HG03139 (cell line): ENCODE measurements around the gene FRMPD4.

Experiments used
- ATAC-seq: cut with Tn5 transposase; IDR thresholded peaks from one replicate; pipeline ENCODE4 v1.9.1; 2021; ENCODE audit not compliant: unreplicated experiment

FRMPD4 gene

DNA sequence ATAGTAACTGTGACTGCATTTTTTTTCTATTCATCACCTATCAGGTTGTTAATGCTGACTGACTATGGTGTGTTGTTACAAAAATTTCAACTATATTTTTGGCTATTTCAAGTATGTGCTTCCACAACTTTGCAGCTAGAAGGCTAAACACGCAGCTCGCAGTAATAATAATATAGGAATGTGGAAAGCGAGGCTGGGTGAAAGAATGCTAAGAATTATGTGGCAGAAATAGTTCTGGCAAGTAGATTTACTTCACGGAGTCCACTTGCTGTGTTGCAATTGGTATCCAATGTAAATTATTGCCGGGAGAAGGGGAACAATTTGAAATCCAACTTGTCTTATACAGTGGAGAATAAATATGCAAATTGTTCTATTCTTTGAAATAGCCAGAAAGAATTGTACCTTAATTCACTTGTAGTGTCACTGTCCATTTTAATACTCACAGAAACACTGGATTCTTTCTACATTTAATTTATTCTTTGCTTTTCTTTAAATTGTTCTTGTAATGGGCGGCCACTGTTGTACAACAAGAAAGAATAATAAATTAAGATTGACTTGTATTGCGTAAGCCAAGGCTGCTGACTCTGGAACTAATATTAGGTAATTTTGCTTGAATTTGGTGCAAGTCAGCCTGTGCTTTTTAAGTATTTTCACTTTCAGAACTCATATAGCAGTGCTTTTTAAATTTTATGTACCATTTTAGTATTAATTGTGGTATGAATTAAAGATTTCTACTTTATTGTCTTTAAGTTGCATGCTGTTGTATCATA, 154.9 kb downstream of the FRMPD4 start:
- no peak for ATAC-seq

GRCh38 chrX:12297353-12297752, 159.1 kb downstream of the FRMPD4 start:
- no peak for ATAC-seq

DNA sequence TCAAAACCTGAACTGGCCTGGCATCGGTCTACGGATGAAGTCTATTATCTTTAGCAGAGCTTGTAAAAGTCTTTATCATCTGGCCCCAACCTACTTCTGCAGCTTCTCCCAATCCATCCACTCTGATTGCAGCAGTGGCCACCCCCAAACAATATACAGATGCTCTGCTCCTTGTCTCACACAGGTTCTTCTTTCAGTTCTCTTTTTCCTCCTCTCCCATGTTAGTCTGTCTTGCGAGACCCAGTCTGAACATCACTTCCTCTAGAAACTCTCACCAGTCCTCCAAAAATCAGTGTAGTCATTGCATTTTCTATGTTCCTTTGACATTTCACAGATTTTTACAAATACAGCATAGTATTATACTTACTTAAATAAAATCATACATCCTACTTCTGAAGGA, 163.0 kb downstream of the FRMPD4 start:
- no peak for ATAC-seq

DNA sequence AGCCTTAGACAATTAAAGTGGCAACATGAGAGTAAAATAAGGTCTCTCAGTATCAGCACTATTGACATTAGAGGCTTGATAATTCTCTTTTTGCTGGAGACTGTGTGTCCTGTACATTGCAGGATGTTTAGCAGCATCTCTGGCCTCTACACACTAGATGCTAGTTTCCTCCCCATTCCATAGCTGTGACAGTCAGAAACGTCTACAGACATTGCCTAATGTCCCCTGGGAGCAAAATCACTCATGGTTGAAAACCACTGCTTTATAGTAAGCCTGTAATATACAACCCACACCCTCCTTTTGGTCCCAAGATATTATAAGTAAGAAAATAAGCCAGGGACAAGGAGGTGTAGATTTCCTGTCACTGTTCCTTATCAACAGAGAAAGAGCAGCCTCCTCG, 166.0 kb downstream of the FRMPD4 start:
- ATAC-seq: no peak

GRCh38 chrX:12307961-12308360, 169.7 kb downstream of the FRMPD4 start:
- no peak for ATAC-seq

GRCh38 chrX:12308420-12308819, 170.1 kb downstream of the FRMPD4 start:
- no peak for ATAC-seq

DNA sequence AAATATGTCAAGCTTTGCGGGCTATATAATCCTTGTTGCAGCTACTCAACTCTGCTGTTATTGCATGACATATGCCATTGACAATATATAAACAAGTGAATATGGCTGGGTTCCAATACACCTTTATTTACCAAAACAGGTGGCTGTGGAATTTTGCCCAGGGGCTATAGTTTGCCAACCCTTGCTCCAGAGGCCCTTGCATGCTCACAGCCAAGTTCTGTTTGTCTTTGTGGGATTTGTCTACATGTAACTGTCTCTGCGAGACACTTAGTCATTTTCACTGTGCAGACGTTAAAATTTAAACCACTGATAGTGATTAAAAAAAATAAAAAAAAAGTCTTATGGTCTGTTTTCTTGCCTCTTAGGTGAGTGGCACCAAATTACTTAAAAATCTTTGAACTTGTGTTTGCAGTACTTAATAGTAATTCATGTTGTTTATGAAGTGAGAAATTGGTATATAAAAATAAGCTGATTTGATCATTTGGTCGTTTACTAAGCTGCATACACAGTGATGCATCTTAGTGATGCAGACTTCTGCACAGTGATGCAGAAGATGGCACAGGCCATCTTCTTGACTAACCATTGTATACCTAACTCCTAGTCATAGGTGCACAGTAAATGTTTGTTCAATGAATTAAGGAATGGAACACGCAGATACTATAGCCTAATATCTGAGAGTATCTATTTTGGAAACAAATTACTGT, 170.9 kb downstream of the FRMPD4 start:
- ATAC-seq: no peak

GRCh38 chrX:12309744-12310076, 171.4 kb downstream of the FRMPD4 start:
- ATAC-seq: no peak

- no peak for ATAC-seq
Observed at GRCh38 chrX:12314651-12315050, 176.4 kb downstream of the FRMPD4 start.

GRCh38 chrX:12315526-12315925, 177.3 kb downstream of the FRMPD4 start:
- ATAC-seq: no peak

GRCh38 chrX:12319003-12319519, 180.8 kb downstream of the FRMPD4 start:
- no peak for ATAC-seq

DNA sequence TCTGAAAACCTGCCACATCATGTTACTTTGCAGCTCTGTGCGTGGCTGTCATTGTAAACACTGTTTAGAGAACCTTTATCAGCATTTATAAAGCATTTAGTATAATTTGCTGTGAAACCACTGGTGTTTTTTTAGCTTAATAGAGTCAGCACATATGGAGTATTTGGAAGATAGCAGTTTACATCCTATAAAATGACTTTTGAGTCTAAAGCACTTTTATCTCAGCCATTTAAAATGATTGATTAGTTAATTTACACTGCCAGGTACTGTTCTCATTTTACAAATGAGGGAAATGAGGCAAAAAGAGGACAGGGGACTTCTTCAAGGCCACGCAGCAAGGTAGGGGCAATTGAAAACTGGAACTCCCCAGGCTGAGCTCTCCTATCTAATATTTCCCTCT, 181.7 kb downstream of the FRMPD4 start:
- ATAC-seq: no peak

DNA sequence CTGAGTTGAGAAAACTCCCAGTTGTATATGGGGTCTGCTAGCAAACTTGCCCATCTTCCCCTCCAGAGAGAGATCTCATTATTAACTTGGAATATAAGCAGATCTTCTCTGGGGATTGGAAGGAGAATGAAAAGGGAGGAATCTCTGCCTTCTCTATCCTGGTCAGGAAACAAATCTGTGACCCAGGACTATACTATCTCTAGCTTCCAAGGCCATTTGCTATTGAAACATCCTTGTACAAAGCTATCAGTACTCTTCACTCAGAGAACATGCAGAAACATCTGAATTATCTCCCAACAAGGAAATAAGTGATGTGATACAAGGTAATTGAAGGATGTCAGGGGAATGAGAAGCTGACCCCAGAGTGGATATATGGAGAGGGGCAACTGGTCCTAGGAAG, 183.8 kb downstream of the FRMPD4 start:
- ATAC-seq: no peak

DNA sequence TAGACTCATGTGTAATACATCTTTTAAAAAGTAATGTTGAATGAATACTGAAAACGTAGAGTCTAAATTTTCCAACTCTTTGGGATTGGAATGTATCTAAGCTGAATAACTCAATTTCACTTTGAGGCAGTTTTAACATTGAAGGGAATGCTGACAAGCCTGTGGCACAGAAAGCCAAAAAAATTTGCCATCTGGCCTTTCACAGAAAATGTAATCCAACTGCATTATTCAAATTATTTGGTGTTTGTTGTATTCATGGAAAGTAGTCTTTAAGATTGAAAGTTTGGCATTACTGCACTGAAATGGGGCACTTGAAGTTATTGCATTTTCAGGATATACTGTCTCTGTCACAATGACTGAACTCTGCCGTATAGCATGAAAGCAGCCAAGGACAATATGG, 186.9 kb downstream of the FRMPD4 start:
- no peak for ATAC-seq

- no peak for ATAC-seq
Observed at GRCh38 chrX:12327836-12328235, 189.6 kb downstream of the FRMPD4 start.

GRCh38 chrX:12329476-12329875, 191.2 kb downstream of the FRMPD4 start:
- ATAC-seq: no peak

DNA sequence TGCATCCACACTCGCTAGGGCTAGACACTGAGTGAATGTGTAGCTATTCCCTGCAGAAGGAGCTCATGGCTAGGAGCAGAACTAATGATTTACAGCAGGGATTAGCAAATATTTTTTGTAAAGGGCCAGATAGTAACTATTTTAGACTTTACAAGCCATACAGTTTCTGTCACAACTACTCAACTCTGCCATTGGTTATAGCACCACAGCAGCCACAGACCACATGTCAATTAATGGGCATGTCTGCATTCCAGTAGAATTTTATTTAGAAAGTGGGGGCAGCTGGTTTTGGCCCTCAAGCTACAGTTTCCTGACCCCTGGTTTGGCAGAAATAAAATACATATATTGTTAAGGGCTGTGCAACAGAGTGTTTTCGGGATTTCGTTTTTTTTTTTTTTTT, 192.6 kb downstream of the FRMPD4 start:
- no peak for ATAC-seq

DNA sequence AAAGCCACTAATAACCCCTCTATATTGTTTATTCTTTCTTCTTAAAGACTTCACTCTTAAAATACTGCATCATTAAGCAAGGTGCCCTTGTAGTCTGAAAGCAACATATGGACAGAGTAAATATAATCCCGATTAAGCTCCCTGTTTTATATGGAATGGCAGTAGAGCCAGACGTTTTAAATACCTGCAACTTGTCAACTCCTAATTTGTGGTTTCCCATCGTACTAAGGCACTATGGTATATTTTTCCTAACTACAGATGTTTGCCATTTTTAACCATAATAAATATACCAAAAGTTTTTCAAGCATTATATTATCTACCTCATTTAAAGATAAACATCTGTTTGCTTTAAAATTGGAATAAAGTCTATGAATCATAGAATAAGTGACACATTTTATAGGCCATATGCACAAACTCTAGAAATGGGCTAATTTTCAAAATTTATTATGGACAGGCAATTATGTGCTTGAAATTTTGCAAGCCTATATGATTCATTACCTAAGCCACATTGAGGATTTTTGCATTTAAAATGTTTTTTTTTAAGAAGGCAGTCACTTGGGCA, 194.6 kb downstream of the FRMPD4 start:
- no peak for ATAC-seq

GRCh38 chrX:12339921-12340320, 201.6 kb downstream of the FRMPD4 start:
- no peak for ATAC-seq

DNA sequence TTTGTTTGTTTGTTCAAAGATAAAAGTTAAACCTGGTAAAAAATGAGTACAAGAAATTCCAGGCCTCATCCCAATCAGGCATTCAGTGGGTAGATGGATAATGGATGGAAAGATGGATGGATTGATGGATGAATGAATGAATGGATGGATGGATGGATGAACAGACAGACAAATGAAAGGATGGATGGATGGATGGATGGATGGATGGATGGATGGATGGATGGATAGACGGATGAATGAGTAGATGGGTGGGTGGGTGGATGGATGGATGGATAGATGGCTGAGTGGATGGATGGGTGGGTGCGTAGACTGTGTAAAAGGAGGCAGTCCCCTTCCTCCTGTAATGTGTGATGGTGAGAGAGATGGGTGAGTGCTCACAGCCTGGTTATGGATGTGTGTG, 206.7 kb downstream of the FRMPD4 start:
- ATAC-seq: no peak

- ATAC-seq: no peak
Observed at GRCh38 chrX:12349201-12349600, 210.9 kb downstream of the FRMPD4 start.

GRCh38 chrX:12352922-12353321, 214.6 kb downstream of the FRMPD4 start:
- no peak for ATAC-seq
